HG02798 (cell line): ENCODE measurements around the gene RIPOR1.

ENCODE experiments used
- ATAC-seq: cut with Tn5 transposase; IDR thresholded peaks from one replicate; pipeline ENCODE4 v1.9.1; 2021; ENCODE audit warnings: mild to moderate bottlenecking; ENCODE audit not compliant: unreplicated experiment, poor library complexity

The RIPOR1 gene

GRCh38 chr16:67549936-67550335 is 21.3 kb downstream of the RIPOR1 start:
- no peak for ATAC-seq

DNA sequence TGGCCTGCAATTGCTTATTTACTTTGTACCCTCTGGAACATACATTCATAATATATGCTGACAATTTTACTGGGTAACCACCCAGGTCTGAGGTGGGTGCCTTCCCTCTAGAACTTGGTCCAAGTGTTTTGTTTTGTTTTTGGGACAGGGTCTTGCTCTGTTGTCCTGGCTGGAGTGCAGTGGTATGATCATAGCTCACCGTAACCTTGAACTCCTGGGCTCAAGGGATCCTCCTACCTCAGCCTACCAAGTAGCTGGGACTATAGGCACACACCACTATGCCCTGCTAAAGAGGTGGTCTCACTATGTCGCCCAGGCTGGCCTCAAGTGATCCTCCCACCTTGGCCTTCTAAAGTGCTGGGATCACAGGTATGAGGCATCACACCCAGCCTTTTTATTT is 22.5 kb downstream of the RIPOR1 start:
- ATAC-seq: no peak

GRCh38 chr16:67551972-67552371 is 23.3 kb downstream of the RIPOR1 start:
- no peak for ATAC-seq

- no peak for ATAC-seq
These were observed 23.8 kb downstream of the RIPOR1 start for GRCh38 chr16:67552476-67552875.

DNA sequence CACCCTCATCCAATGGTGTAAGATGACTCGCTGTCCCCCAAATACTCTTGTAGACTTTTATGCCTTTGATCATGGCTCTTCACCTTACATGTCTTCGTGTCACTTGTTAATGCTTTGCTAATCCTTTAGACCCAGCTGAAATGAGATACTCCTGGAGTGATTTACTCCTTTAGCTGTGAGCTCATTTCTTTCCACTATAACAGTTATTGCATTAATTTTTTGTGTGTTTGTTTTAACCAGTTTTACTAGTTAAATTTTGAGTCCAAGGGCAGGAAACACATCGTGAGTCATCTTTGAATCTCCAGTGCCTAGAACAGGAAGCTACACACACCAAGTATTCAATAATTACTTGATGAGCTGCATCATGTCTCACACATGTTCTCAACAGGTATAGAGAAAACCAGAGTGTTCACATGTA is 27.2 kb downstream of the RIPOR1 start:
- ATAC-seq: no peak

DNA sequence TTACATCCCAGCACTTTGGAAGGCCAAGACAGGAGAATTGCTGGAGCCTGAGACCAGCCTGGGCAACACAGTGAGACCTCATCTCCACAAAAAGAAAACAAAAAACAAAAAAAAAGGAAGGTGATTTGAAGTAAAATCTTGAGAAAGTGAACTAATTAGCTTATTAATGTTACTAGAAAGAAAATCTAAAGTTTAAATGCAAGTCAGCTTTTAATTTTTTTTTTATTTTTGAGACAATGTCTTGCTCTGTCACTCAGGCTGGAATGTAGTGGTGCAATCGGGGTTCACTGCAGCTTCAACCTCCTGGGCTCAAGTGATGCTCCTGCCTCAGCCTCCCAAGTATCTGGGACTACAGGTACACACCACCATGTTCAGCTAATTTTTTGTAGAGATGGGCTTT is 30.2 kb downstream of the RIPOR1 start:
- ATAC-seq: no peak

- ATAC-seq: no peak
These were observed 32.3 kb downstream of the RIPOR1 start for GRCh38 chr16:67560827-67561342.

- no peak for ATAC-seq
These were observed 32.8 kb downstream of the RIPOR1 start for GRCh38 chr16:67561501-67561823.

DNA sequence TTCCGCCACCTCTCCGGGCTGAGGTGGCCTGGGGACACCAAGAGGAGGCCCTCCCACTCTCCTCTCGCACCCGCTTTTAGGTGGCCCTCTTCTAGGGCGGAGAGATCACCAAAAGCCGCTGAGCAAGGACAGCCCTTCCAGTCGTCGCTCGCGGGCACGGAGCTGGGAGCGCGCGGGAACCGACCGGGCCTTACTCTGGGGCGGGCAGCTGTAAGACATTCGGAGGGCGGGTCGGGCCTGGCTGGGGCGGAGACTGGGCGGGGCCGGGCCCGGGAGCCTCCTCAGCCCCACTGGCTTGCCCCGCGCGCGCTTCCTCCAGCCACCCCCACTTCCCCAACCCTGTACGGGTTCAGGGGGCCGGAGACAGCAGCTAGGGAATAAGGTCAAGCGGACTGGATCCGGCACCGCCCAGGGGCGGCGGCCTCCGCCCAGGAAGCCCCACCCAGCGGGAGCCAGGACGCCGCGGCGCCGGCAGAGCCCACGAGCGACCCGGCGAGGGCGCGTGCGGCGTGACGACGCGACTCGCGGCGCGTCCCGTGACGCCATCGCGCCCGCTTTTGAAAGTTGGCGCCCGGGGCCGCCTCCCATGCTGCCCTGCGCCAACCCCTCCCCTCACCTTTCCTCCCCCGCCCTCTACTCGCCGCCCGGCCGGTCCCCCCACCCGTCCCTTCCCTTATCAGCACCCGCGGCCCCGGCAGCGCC is 33.3 kb downstream of the RIPOR1 start:
- peak; percentile 84 for ATAC-seq

DNA sequence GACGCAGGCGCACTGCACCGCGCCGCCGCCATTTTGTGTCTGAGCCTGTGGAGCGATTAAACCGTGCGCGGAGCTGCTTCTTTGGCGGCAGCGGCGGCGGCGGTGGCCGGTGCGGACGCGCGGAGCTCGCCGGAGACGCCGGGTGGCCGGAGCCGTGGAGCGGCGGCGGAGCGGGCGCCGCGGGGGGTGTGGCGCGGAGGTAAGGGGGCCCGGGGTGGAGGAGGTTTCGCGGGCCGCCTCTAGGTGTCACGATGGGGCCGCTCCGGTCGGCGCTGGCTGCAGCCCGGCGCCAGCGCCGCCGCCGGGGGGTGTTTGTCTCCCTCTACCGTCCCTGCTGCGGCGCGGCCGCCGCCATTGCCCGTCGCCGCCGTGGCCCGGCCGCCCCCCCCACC is 33.9 kb downstream of the RIPOR1 start, which contains the start of gene CTCF:
Gene CTCF, plus strand, starts transcription at position 1 of the 392 bp plus-strand sequence. CDS start 48,307 bp downstream, outside the sequence.
- ATAC-seq: peak; percentile 56

GRCh38 chr16:67562918-67563707 is 34.5 kb downstream of the RIPOR1 start:
- peak; percentile 16 for ATAC-seq

DNA sequence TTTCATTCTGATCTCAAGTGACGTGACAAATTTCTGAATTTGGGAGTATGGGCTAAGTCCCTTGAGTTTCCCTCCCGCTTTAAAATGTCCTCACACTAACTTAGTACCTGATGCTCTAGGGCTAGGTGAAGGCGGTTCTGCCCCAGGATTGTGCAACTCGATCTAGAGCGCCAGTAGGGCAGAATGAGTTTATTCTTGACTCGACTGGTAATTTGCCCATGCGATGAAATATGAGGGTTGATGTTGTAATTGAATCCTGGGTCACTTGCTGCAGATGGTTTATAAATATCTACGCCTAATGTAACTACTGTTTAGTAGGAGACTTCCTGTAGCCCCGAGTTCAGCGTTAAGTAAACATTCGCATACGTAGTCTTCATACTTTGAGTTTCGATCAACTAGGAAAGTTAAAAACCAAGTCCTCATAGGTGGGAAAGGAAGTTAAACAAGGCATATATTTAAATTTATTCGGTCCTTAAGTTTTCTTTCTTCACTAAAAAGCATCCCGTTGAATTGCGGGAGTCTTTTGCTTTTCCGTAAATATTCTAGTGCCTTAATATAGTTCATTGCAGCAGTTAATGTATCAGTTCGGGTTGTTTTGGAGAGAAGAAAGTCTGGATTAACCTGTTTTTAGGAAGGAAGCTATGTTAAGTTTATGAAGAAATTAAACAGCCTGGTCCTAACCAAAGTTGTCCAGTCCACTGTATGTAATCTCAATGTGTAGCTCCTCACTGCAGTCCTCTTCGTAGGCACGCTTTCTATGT is 35.3 kb downstream of the RIPOR1 start:
- no peak for ATAC-seq

- no peak for ATAC-seq
These were observed 37.0 kb downstream of the RIPOR1 start for GRCh38 chr16:67565470-67566100.

DNA sequence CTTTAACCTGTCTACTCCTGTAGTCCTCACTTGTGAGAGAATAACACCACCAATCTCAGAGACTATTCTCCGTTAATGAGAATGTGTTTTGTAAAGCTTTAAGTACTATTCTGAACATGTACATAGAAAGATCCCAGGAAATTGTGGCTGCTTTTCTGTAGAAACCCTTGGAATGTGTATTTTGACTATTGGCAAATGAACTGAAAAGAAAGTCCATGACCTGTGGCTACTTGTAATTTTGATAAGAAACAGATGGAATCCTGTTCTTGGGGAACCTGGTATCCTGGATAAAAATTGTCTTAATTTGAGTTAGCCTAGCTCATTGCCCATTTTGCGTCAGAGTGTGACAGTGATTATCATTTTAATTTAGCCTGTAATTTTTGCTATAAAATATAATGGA is 42.8 kb downstream of the RIPOR1 start:
- ATAC-seq: no peak

DNA sequence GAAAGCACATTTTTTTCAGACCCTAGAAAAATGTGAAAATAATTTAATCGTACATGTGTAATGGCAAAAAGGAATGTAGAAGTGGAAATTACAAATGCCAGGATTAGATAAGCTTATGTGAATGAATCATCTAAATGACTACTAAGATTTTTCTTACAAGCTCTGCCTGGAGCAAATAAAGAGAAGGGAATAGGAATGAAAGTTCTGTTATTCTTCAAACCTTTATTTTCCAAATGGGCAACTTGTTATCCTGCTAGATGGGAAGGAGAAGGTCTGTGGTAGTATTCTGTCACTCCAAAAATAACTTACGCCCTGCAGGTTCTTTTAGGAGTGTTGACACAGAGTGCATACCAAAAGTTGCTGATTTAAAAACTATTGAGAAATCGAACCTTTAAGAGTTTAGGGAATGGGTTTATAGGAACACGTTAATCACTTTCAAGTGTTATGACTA is 43.4 kb downstream of the RIPOR1 start:
- no peak for ATAC-seq

GRCh38 chr16:67579686-67580085 is 51.1 kb downstream of the RIPOR1 start:
- ATAC-seq: no peak

GRCh38 chr16:67580202-67580601 is 51.6 kb downstream of the RIPOR1 start:
- ATAC-seq: no peak

DNA sequence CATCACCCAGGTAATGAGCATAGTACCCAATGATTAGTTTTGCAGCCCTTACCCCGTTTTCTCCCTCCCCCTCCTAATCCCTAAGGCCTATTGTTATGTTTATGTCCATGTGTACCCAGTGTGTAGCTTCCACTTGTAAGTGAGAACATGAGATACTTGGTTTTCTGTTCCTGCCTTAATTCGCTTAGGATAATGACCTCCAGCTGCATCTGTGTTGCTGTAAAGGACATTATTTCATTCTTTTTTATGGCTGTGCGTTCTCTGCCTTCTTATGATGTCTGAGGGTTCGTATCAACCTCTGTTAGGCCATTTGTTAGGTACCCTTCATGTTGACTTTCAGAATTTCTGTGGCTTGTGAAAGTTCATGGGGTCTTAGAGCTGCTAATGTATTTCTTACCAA is 64.7 kb downstream of the RIPOR1 start:
- ATAC-seq: no peak

DNA sequence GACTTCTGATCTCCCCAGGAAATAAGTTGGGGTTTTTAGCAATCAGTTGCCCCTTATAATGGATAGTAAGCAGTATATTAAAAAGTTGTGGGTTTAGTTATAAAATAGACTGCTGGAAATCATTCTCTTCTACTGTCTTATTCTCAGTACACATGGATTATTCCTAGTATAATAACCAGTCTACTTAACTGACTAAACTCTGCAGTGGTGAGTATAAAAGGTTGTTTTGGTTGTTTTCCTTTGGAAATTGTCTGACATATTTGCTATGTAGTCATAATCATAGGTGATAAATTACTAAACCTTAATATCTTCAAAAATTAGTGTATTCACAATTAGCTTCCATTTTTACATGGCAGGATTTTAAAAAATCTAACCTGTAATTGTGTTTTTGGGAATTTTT is 65.1 kb downstream of the RIPOR1 start:
- ATAC-seq: no peak

- ATAC-seq: no peak
These were observed 65.8 kb downstream of the RIPOR1 start for GRCh38 chr16:67594256-67594915.
